HepG2 (cell line): ENCODE measurements around the gene SPIRE1. TPM values are rescaled to one million over a fixed set of nuclear protein-coding genes. Genes with fewer than 3 reads are reported as not detected.

Experiments used
- ATAC-seq: fragments of 200-7000 bp; cut with Tn5 transposase; 3 replicates; pipeline ENCODE4 v1.9.1; 2020; ENCODE audit warnings: mild to moderate bottlenecking, moderate library complexity
- BruUV-seq: library from RNA; stranded (reverse); fragments of 400-500 nt; replicated peaks from 2 replicates; lab custom pipeline; 2021; lab: Mats Ljungman, UMichigan
- CTCF ChIA-PET: fragments of 300-600 bp; formaldehyde crosslinking; extraction: SDS; loops from one replicate; lab custom pipeline; 2021; ENCODE audit warnings: low total read pairs, inconsistent platforms, low intra/inter-chr PET ratio; lab: Yijun Ruan, JAX
- POLR2A ChIA-PET: fragments of 350-600 bp; sonication (Branson Sonifier 250); formaldehyde crosslinking; loops from one replicate; lab custom pipeline; 2020; ENCODE audit warnings: antibody characterized with exemption, inconsistent platforms; lab: Yijun Ruan, JAX
- DNase-seq: peaks from one replicate; pipeline ENCODE4 v3.0.0-alpha.2; 2015; ENCODE audit warnings: low spot score
- FAIRE-seq: peaks from 3 replicates; lab custom pipeline; 2011; peaks lifted over from hg19 to GRCh38; lab: Jason Lieb, UNC
- H2AFZ ChIP-seq: one replicate; pipeline ENCODE4 v1.6.1; 2011; ENCODE audit warnings: low read length, inconsistent platforms
- H3K27ac ChIP-seq: fragments of 300-600 bp; 3 replicates; pipeline ENCODE4 v1.8.0; 2011; ENCODE audit warnings: mixed run types, mild to moderate bottlenecking, mixed read lengths, low read length, inconsistent platforms; ENCODE audit not compliant: insufficient read depth; ENCODE audit errors: extremely low read length
- H3K27me3 ChIP-seq, 2 experiments: fragments of 200-600 bp in 1 of 2; 2 replicates in 1 of 2; 3 replicates in 1 of 2; pipeline versions ENCODE4 v1.6.0 to v1.8.0; 2011; ENCODE audit warnings: low read length in 2 of 2, mild to moderate bottlenecking in 2 of 2, moderate library complexity in 2 of 2, inconsistent platforms in 1 of 2; ENCODE audit not compliant: insufficient read depth in 2 of 2, control insufficient read depth in 1 of 2
- H3K36me3 ChIP-seq, 2 experiments: fragments of 200-600 bp in 1 of 2; replicated peaks in 1 of 2; 2 replicates in 1 of 2; 3 replicates in 1 of 2; pipeline versions ENCODE4 v1.5.1 to v1.8.0; 2011; ENCODE audit warnings: low read length in 2 of 2, inconsistent platforms in 1 of 2; ENCODE audit not compliant: insufficient read depth in 2 of 2, control insufficient read depth in 1 of 2
- H3K4me1 ChIP-seq: 2 replicates; pipeline ENCODE4 v1.5.1; 2012; ENCODE audit warnings: low read length, inconsistent platforms; ENCODE audit not compliant: insufficient read depth
- H3K4me2 ChIP-seq: 2 replicates; pipeline ENCODE4 v1.6.0; 2011; ENCODE audit warnings: low read depth, low read length, inconsistent platforms
- H3K4me3 ChIP-seq, 3 experiments: fragments of 200-600 bp in 1 of 3; sonication (generic), shearing (Covaris generic) in 1 of 3; replicated peaks in 1 of 3; 2 replicates each; pipeline ENCODE4 v1.5.1; 2011 to 2016; ENCODE audit warnings: low read length in 3 of 3, inconsistent platforms in 2 of 3, low read depth in 2 of 3, mild to moderate bottlenecking in 2 of 3, control low read depth in 1 of 3, mixed read lengths in 1 of 3; ENCODE audit not compliant: insufficient read depth in 1 of 3
- H3K79me2 ChIP-seq: one replicate; pipeline ENCODE4 v1.6.1; 2011; ENCODE audit warnings: low read length, inconsistent platforms; ENCODE audit not compliant: insufficient read depth
- H3K9ac ChIP-seq: 2 replicates; pipeline ENCODE4 v1.6.0; 2011; ENCODE audit warnings: mild to moderate bottlenecking, low read depth, low read length, inconsistent platforms; ENCODE audit not compliant: insufficient read depth
- H3K9me3 ChIP-seq: 2 replicates; pipeline ENCODE4 v1.5.1; 2012; ENCODE audit warnings: mild to moderate bottlenecking, low read length
- H4K20me1 ChIP-seq: 2 replicates; pipeline ENCODE4 v1.6.0; 2011; ENCODE audit warnings: inconsistent platforms, mild to moderate bottlenecking, low read length, moderate library complexity; ENCODE audit not compliant: insufficient read depth
- ATF1 ChIP-seq: IDR thresholded peaks from 2 replicates; pipeline ENCODE4 v1.6.1; 2016; ENCODE audit warnings: mild to moderate bottlenecking, control low read depth
- BHLHE40 ChIP-seq: IDR thresholded peaks from 2 replicates; pipeline ENCODE4 v1.6.1; 2011; ENCODE audit warnings: low read length, improper control_type of control experiment
- EHMT2 ChIP-seq: fragments of 200-600 bp; sonication (generic); IDR thresholded peaks from 2 replicates; pipeline ENCODE4 v1.7.0; 2017; ENCODE audit warnings: antibody characterized with exemption, low read depth, low read length, borderline replicate concordance
- HNRNPH1 ChIP-seq: fragments of 200-400 bp; formaldehyde crosslinking; optimal IDR thresholded peaks from 2 replicates; pipeline ENCODE3; 2017; ENCODE audit warnings: mild to moderate bottlenecking, low read depth, low read length
- MED8 ChIP-seq: sonication (generic); formaldehyde crosslinking; IDR thresholded peaks from 2 replicates; pipeline ENCODE4 v1.8.1; 2023; ENCODE audit warnings: mild to moderate bottlenecking, missing genetic modification reagents; ENCODE audit not compliant: insufficient replicate concordance
- MTA1 ChIP-seq: sonication (generic); formaldehyde crosslinking; IDR thresholded peaks from 2 replicates; pipeline ENCODE4 v1.4.0; 2020; ENCODE audit warnings: missing genetic modification reagents, mild to moderate bottlenecking, borderline replicate concordance
- MZF1 ChIP-seq: sonication (generic); formaldehyde crosslinking; IDR thresholded peaks from 2 replicates; pipeline ENCODE4 v1.8.1; 2023; ENCODE audit warnings: mild to moderate bottlenecking, missing genetic modification reagents, borderline replicate concordance
- RBFOX2 ChIP-seq: fragments of 200-400 bp; formaldehyde crosslinking; IDR thresholded peaks from 2 replicates; pipeline ENCODE4 v1.6.1; 2017; ENCODE audit warnings: low read depth, mild to moderate bottlenecking, low read length
- TCF12 ChIP-seq, 2 experiments: fragments of 450-650 bp in 1 of 2; sonication (generic) in 1 of 2; formaldehyde crosslinking in 1 of 2; IDR thresholded peaks; 2 replicates each; pipeline versions ENCODE4 v1.6.1 to v1.8.0; 2017 to 2022; ENCODE audit warnings: antibody characterized with exemption in 1 of 2, mild to moderate bottlenecking in 1 of 2, missing genetic modification reagents in 1 of 2, moderate library complexity in 1 of 2
- TERF1 ChIP-seq: sonication (generic); formaldehyde crosslinking; IDR thresholded peaks from 2 replicates; pipeline ENCODE4 v1.8.0; 2022; ENCODE audit warnings: mild to moderate bottlenecking, missing genetic modification reagents, moderate library complexity
- ZBTB2 ChIP-seq: sonication (generic); formaldehyde crosslinking; IDR thresholded peaks from 2 replicates; pipeline ENCODE4 v1.8.0; 2022; ENCODE audit warnings: low read depth, missing genetic modification reagents
- ZNF264 ChIP-seq: sonication (generic); formaldehyde crosslinking; IDR thresholded peaks from 2 replicates; pipeline ENCODE4 v1.4.0; 2020; ENCODE audit warnings: missing genetic modification reagents
- ZNF335 ChIP-seq: sonication (generic); formaldehyde crosslinking; IDR thresholded peaks from 2 replicates; pipeline ENCODE4 v1.4.0; 2020; ENCODE audit warnings: missing genetic modification reagents
- ZNF513 ChIP-seq: sonication (generic); formaldehyde crosslinking; conservative IDR thresholded peaks from 2 replicates; pipeline ENCODE4 v1.5.0; 2020; ENCODE audit warnings: missing genetic modification reagents
- ZNF543 ChIP-seq: sonication (generic); formaldehyde crosslinking; IDR thresholded peaks from 2 replicates; pipeline ENCODE4 v1.4.0; 2020; ENCODE audit warnings: mild to moderate bottlenecking, missing genetic modification reagents
- WGBS: methylation state at CpG from one replicate; pipeline ENCODE4 v1.1.6; 2017; ENCODE audit warnings: low lambda C conversion rate; 5-methylcytosine and 5-hydroxymethylcytosine counted together
- in situ Hi-C: cut with HindIII; loops from 2 replicates; pipeline ENCODE4 v1.10.0; 2017; ENCODE audit warnings: low pct_unique_long_range_greater_than_20kb; ENCODE audit not compliant: extremely low pct_ligation_motif_present
- intact Hi-C: fragments of 100-400 bp; cut with micrococcal nuclease; formaldehyde crosslinking; loops from one replicate; pipeline ENCODE4 v1.10.0; 2022; ENCODE audit not compliant: unreplicated experiment
- polyA plus RNA-seq, 8 experiments: library from polyadenylated mRNA; depleted of rRNA in 3 of 8; stranded (reverse) in 7 of 8; unstranded in 1 of 8; fragments of >200 nt; fragmentation: Illumina TruSeq in 4 of 8; extraction: Trizol in 4 of 8; gene quantifications; 2 replicates each; pipeline versions ENCODE4 v1.2.1 to v1.2.3, GENCODE V29; 2011 to 2016; ENCODE audit warnings: low read depth in 4 of 8, missing spikeins in 1 of 8, mixed read lengths in 1 of 8; ENCODE audit not compliant: insufficient read depth in 1 of 8
- total RNA-seq, 5 experiments: library from RNA; depleted of rRNA; stranded (reverse); fragments of >200 nt; fragmentation: Illumina TruSeq; extraction: Trizol; gene quantifications; 2 replicates each; pipeline ENCODE4 v1.2.3, GENCODE V29; 2016; ENCODE audit warnings: low read depth in 1 of 5
- TF ChIP-seq, protein P1 (sequence below): sonication (generic); formaldehyde crosslinking; conservative IDR thresholded peaks from 2 replicates; pipeline ENCODE4 v1.4.0; 2020; ENCODE audit warnings: missing genetic modification reagents
- TF ChIP-seq, protein P2 (sequence below): sonication (generic); formaldehyde crosslinking; IDR thresholded peaks from 2 replicates; pipeline ENCODE4 v1.5.0; 2020; ENCODE audit warnings: missing genetic modification reagents

SPIRE1 gene
- total and polyA plus RNA-seq, 2 of the 13 experiments (the other 11 are each of a cell fraction or from before 2014, with no cell fraction given), result 9.9 to 21.3 TPM

- in situ Hi-C loops (no loop called here), intact Hi-C loops (no loop called here)
- no peak for TF ChIP-seq ZNF543 (CRISPR knock-in tag)
- TF ChIP-seq ZNF264 (CRISPR knock-in tag), result no peak
- TF ChIP-seq, protein P1, sequence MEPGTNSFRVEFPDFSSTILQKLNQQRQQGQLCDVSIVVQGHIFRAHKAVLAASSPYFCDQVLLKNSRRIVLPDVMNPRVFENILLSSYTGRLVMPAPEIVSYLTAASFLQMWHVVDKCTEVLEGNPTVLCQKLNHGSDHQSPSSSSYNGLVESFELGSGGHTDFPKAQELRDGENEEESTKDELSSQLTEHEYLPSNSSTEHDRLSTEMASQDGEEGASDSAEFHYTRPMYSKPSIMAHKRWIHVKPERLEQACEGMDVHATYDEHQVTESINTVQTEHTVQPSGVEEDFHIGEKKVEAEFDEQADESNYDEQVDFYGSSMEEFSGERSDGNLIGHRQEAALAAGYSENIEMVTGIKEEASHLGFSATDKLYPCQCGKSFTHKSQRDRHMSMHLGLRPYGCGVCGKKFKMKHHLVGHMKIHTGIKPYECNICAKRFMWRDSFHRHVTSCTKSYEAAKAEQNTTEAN, result no peak
- no peak for TF ChIP-seq MTA1 (CRISPR knock-in tag)
- TF ChIP-seq EHMT2, result no peak
- TF ChIP-seq ZBTB2 (CRISPR knock-in tag), result no peak
- TF ChIP-seq TERF1 (CRISPR knock-in tag), result no peak
- no peak for TF ChIP-seq HNRNPH1
- TF ChIP-seq ATF1 (CRISPR knock-in tag), result no peak
- TF ChIP-seq TCF12 (IDR thresholded peaks at IDR 0.05), result no peak
- no peak for TF ChIP-seq TCF12 (CRISPR knock-in tag; IDR thresholded peaks at IDR 0.05)
- TF ChIP-seq, protein P2, sequence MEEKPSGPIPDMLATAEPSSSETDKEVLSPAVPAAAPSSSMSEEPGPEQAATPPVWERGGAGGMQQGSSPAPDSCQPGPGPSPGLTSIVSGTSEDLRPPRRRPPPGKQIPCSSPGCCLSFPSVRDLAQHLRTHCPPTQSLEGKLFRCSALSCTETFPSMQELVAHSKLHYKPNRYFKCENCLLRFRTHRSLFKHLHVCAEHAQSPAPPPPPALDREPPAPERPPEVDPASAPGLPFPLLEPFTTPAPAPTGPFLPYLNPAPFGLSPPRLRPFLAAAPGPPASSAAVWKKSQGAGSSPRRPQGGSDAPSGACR (CRISPR knock-in tag), result no peak
- no peak for TF ChIP-seq BHLHE40
- TF ChIP-seq ZNF513, result no peak
- no peak for TF ChIP-seq ZNF335 (CRISPR knock-in tag)
- TF ChIP-seq MED8, result no peak
- no peak for TF ChIP-seq MZF1
- TF ChIP-seq RBFOX2, result no peak
- no peak overlapping the region for H2AFZ ChIP-seq
- no peak overlapping the region for H3K4me2 ChIP-seq
- no peak overlapping the region for H3K9ac ChIP-seq
- no peaks in the 10 kb centered on the region for H3K79me2 ChIP-seq
- H3K27ac ChIP-seq, result no peak overlapping the region
- peaks cover 32% of the 10 kb centered on the region for H3K4me1 ChIP-seq
- no peaks in the 10 kb centered on the region for H3K36me3 ChIP-seq
- H4K20me1 ChIP-seq, result no peaks in the 10 kb centered on the region
- no TSS peak for BruUV-seq
- H3K9me3 ChIP-seq, result no peaks in the 10 kb centered on the region
- no peaks in the 10 kb centered on the region for H3K27me3 ChIP-seq
- DNase-seq (no peak), FAIRE-seq (no peak), ATAC-seq (no peak)
- ChIA-PET POLR2A (no interaction called here), CTCF (no interaction called here)
- no peak overlapping the region for H3K4me3 ChIP-seq
- 91% methylated on average over 1 of the region's 1 CpG for WGBS
These were observed 71.0 kb downstream of the SPIRE1 start for GRCh38 chr18:12586956-12587355.
